A549 (cell line): Measurements from ENCODE around the gene ATP6AP2. TPM values are rescaled to one million over a fixed set of nuclear protein-coding genes. Genes with fewer than 3 reads are reported as not detected.

Experiments
- ATAC-seq, 2 experiments: fragments of 200-7000 bp in 1 of 2; fragments of >200 bp in 1 of 2; cut with Nextera tagmentation in 1 of 2; cut with Tn5 transposase in 1 of 2; 3 replicates each; pipeline versions ENCODE4 v1.8.0 to v1.9.1; 2018 to 2020; ENCODE audit warnings: mild to moderate bottlenecking in 1 of 2, moderate library complexity in 1 of 2
- CTCF ChIA-PET: fragments of 300-600 bp; sonication (Branson Sonifier 250); formaldehyde crosslinking; extraction: SDS; loops from one replicate; lab custom pipeline; 2021; ENCODE audit warnings: antibody characterized with exemption, inconsistent platforms; lab: Yijun Ruan, JAX
- POLR2A ChIA-PET: fragments of 350-600 bp; formaldehyde crosslinking; extraction: SDS; loops from one replicate; lab custom pipeline; 2021; ENCODE audit warnings: antibody characterized with exemption, inconsistent platforms; lab: Yijun Ruan, JAX
- DNase-seq, 2 experiments: peaks; one replicate each; pipeline versions ENCODE4 v3.0.0 to v3.0.0-alpha.2; 2011 to 2016; ENCODE audit warnings: low read depth in 1 of 2, low spot score in 1 of 2
- FAIRE-seq: peaks from 2 replicates; lab custom pipeline; 2011; peaks lifted over from hg19 to GRCh38; lab: Jason Lieb, UNC
- H3K27ac ChIP-seq, 2 experiments: fragments of >200 bp; sonication (Bioruptor Twin); formaldehyde crosslinking; 3 replicates each; pipeline ENCODE4 v1.5.1; 2016 to 2017
- H3K4me1 ChIP-seq: fragments of >200 bp; sonication (Bioruptor Twin); formaldehyde crosslinking; 3 replicates; pipeline ENCODE4 v1.6.1; 2016
- H3K4me2 ChIP-seq: fragments of >200 bp; sonication (Bioruptor Twin); formaldehyde crosslinking; 3 replicates; pipeline ENCODE4 v1.6.1; 2016
- H3K4me3 ChIP-seq: fragments of >200 bp; sonication (Bioruptor Twin); formaldehyde crosslinking; 3 replicates; pipeline ENCODE4 v1.5.1; 2016
- H3K9me3 ChIP-seq: fragments of >200 bp; sonication (Bioruptor Twin); formaldehyde crosslinking; 3 replicates; pipeline ENCODE4 v1.6.1; 2016
- CHD2 ChIP-seq: fragments of 150-350 bp; IDR thresholded peaks from 2 replicates; pipeline ENCODE4 v1.6.1; 2014; ENCODE audit warnings: low read length; ENCODE audit not compliant: partially characterized antibody
- EP300 ChIP-seq, 2 experiments: fragments of >200 bp; sonication (Bioruptor Twin); formaldehyde crosslinking; IDR thresholded peaks; 2 replicates in 1 of 2; 3 replicates in 1 of 2; pipeline ENCODE4 v1.6.1; 2016 to 2017
- ESRRA ChIP-seq: fragments of 150-350 bp; IDR thresholded peaks from 2 replicates; pipeline ENCODE4 v1.6.1; 2014; ENCODE audit warnings: mild to moderate bottlenecking, low read length, borderline replicate concordance
- FOXS1 ChIP-seq: fragments of 250-450 bp; sonication (Bioruptor Pico); IDR thresholded peaks from 2 replicates; pipeline ENCODE4 v1.5.0; 2020; ENCODE audit warnings: mild to moderate bottlenecking, moderate library complexity
- GATA3 ChIP-seq: IDR thresholded peaks from 2 replicates; pipeline ENCODE4 v1.6.1; 2012; ENCODE audit warnings: borderline replicate concordance
- HOXB13 ChIP-seq: fragments of 250-450 bp; sonication (Bioruptor Pico); IDR thresholded peaks from 2 replicates; pipeline ENCODE4 v1.5.0; 2020; ENCODE audit warnings: low read depth, mild to moderate bottlenecking, moderate library complexity
- HOXB5 ChIP-seq: fragments of 250-450 bp; sonication (Bioruptor Pico); IDR thresholded peaks from 2 replicates; pipeline ENCODE4 v1.5.0; 2020; ENCODE audit warnings: mild to moderate bottlenecking, moderate library complexity
- JUN ChIP-seq, 2 experiments: fragments of >200 bp; sonication (Bioruptor Twin); formaldehyde crosslinking; IDR thresholded peaks; 2 replicates in 1 of 2; 3 replicates in 1 of 2; pipeline ENCODE4 v1.6.1; 2016 to 2017
- MAFK ChIP-seq: fragments of 450-650 bp; IDR thresholded peaks from 2 replicates; pipeline ENCODE4 v1.6.1; 2014; ENCODE audit not compliant: partially characterized antibody
- MYC ChIP-seq: IDR thresholded peaks from 2 replicates; pipeline ENCODE4 v1.6.1; 2012; ENCODE audit warnings: mild to moderate bottlenecking, inconsistent platforms, low read length, improper control_type of control experiment, borderline replicate concordance
- NPAS2 ChIP-seq: fragments of 250-450 bp; sonication (Bioruptor Pico); IDR thresholded peaks from 2 replicates; pipeline ENCODE4 v1.8.0; 2022; ENCODE audit warnings: mild to moderate bottlenecking, moderate library complexity, borderline replicate concordance
- POLR2AphosphoS2 ChIP-seq: conservative IDR thresholded peaks from 2 replicates; pipeline ENCODE4 v1.6.1; 2012; ENCODE audit warnings: low read length, improper control_type of control experiment, inconsistent platforms
- RNF2 ChIP-seq: fragments of 200-600 bp; sonication (generic); IDR thresholded peaks from 2 replicates; pipeline ENCODE4 v1.6.1; 2016; ENCODE audit warnings: low read depth, mild to moderate bottlenecking, antibody characterized with exemption, moderate library complexity, borderline replicate concordance
- SMC3 ChIP-seq: fragments of >200 bp; sonication (Bioruptor Twin); formaldehyde crosslinking; IDR thresholded peaks from 3 replicates; pipeline ENCODE4 v1.6.1; 2018; ENCODE audit warnings: inconsistent platforms
- ZSCAN20 ChIP-seq: fragments of 250-450 bp; sonication (Bioruptor Pico); IDR thresholded peaks from 2 replicates; pipeline ENCODE4 v1.8.0; 2022; ENCODE audit warnings: mild to moderate bottlenecking, moderate library complexity
- WGBS: methylation state at CpG from one replicate; pipeline ENCODE4 v1.1.6; 2017; ENCODE audit errors: missing lambda C conversion rate; 5-methylcytosine and 5-hydroxymethylcytosine counted together
- polyA plus RNA-seq, 4 experiments: library from polyadenylated mRNA; depleted of rRNA in 3 of 4; stranded (reverse); fragments of >200 nt; fragmentation: RNase III in 1 of 4; extraction: RNeasy Plus Mini Kit Qiagen cat#74134 plus additional on column Dnase treatment in 1 of 4; gene quantifications; 2 replicates in 3 of 4; 3 replicates in 1 of 4; pipeline ENCODE4 v1.2.3, GENCODE V29; 2011 to 2017
- TF ChIP-seq, protein P1 (sequence below): fragments of 200-600 bp; sonication (generic); IDR thresholded peaks from 2 replicates; pipeline ENCODE4 v1.6.1; 2016; ENCODE audit warnings: antibody characterized with exemption, mild to moderate bottlenecking, moderate library complexity
- TF ChIP-seq, protein P2 (sequence below): fragments of >200 bp; sonication (Bioruptor Twin); formaldehyde crosslinking; IDR thresholded peaks from 2 replicates; pipeline ENCODE4 v1.6.1; 2016
- TF ChIP-seq, protein P3 (sequence below): IDR thresholded peaks from 2 replicates; pipeline ENCODE4 v1.6.1; 2012; ENCODE audit warnings: low read depth, borderline replicate concordance
- TF ChIP-seq, protein P4 (sequence below): fragments of 250-450 bp; sonication (Bioruptor Pico); IDR thresholded peaks from 2 replicates; pipeline ENCODE4 v1.5.0; 2021; ENCODE audit warnings: mild to moderate bottlenecking, moderate library complexity, borderline replicate concordance

ATP6AP2 gene
- polyA plus RNA-seq, 2 of the 4 experiments (the other 2 are of a cell fraction), result 133 to 202 TPM

DNA sequence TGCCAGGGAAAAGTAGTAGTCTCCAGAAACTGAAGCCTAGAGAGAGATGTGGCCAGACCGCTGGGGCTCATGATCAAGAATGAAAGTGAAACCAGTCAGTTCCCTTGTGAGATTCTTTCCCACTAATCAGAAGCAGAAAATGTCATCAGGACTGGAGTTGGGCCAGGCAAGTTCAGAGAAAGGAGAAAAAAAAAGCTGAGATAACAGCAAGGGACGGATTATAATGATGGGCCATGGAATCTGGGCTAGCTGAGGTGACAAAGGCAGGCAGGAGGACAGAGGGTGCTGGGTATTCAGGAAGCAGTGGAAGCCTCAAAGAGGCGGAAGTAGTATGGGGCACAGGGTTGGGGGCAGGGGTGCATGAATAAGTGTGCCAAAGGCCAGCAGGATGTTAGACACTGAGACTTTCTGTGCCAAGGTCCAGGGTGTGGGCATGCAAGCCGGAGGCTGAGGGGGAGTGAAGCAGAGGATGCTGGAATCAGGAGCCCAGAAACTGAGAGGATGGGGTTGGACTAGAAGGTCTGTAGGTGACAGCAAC, 64.1 kb downstream of the ATP6AP2 start (continued):
- TF ChIP-seq, protein P1, sequence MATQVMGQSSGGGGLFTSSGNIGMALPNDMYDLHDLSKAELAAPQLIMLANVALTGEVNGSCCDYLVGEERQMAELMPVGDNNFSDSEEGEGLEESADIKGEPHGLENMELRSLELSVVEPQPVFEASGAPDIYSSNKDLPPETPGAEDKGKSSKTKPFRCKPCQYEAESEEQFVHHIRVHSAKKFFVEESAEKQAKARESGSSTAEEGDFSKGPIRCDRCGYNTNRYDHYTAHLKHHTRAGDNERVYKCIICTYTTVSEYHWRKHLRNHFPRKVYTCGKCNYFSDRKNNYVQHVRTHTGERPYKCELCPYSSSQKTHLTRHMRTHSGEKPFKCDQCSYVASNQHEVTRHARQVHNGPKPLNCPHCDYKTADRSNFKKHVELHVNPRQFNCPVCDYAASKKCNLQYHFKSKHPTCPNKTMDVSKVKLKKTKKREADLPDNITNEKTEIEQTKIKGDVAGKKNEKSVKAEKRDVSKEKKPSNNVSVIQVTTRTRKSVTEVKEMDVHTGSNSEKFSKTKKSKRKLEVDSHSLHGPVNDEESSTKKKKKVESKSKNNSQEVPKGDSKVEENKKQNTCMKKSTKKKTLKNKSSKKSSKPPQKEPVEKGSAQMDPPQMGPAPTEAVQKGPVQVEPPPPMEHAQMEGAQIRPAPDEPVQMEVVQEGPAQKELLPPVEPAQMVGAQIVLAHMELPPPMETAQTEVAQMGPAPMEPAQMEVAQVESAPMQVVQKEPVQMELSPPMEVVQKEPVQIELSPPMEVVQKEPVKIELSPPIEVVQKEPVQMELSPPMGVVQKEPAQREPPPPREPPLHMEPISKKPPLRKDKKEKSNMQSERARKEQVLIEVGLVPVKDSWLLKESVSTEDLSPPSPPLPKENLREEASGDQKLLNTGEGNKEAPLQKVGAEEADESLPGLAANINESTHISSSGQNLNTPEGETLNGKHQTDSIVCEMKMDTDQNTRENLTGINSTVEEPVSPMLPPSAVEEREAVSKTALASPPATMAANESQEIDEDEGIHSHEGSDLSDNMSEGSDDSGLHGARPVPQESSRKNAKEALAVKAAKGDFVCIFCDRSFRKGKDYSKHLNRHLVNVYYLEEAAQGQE, result no peak
- TF ChIP-seq RNF2 (no peak), ZSCAN20 (no peak)
- TF ChIP-seq, protein P2, sequence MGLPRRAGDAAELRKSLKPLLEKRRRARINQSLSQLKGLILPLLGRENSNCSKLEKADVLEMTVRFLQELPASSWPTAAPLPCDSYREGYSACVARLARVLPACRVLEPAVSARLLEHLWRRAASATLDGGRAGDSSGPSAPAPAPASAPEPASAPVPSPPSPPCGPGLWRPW, result no peak
- TF ChIP-seq, protein P3, sequence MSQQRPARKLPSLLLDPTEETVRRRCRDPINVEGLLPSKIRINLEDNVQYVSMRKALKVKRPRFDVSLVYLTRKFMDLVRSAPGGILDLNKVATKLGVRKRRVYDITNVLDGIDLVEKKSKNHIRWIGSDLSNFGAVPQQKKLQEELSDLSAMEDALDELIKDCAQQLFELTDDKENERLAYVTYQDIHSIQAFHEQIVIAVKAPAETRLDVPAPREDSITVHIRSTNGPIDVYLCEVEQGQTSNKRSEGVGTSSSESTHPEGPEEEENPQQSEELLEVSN, result no peak

DNA sequence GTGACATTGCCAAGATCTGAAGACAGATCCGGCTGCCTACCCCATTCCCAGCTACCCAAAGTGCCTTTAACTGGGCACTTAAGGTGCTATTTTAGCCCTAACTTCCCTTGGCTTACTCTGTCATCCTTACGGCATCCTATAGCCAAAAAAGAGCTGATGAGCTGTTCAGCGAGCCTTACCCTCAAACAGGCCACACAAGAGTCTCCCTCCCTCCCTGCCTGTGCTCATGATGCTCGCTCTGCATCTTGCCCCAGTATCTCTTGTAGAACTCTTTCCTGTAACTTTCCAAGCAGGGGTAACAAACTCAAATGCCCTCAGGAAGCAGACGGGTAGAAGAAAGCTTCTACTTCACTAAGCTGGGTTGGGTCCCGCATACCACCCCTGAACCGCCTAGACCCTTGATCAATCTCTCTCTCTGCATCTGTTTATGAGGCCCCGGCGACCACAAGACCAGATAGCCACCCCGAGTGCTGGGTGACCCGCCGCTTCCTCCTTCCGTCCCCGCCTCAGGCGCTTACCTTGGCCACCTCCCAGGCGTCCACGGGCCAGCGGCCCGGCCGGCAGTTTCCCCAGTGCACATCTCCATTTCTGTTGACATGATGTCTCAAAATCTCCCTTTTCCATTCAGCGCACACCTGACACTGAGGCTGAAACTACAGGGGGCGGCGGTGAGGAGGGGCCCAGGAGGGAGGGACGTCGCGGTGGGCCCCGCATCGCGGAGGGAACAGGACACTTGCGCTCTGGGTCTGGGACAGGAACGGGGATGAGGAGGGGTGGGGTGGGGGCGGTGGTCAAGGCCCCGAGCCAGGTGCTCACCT, 65.9 kb downstream of the ATP6AP2 start:
- no peak for TF ChIP-seq EP300 (IDR thresholded peaks at IDR 0.05)
- TF ChIP-seq SMC3, result no peak
- no peak for TF ChIP-seq JUN (IDR thresholded peaks at IDR 0.05)
- TF ChIP-seq POLR2AphosphoS2, result no peak
- no peak for TF ChIP-seq MYC
- TF ChIP-seq NPAS2 (CRISPR knock-in tag), result no peak
- no peak for TF ChIP-seq ESRRA
- no peaks in the 10 kb centered on the region for H3K9me3 ChIP-seq
- peaks cover 19% of the 10 kb centered on the region for H3K4me1 ChIP-seq
- peak overlapping the region; percentile 97 for H3K4me2 ChIP-seq
- ChIA-PET CTCF (interaction anchor here (1.0 to 2.1 kb wide), 2 partner anchors 17 to 147 kb away, joined by 4 to 10 read pairs; no protein-coding TSS in a partner anchor), POLR2A (interaction anchor here (0.7 to 1.4 kb wide), 2 partner anchors 438 to 837 kb away, joined by 3 to 5 read pairs; no protein-coding TSS in a partner anchor)
- peak overlapping the region; percentile 86 to 96 for H3K27ac ChIP-seq
- peak; percentile 60 to 64 for ATAC-seq
- WGBS, result 1% methylated on average over 24 of the region's 33 CpGs
- DNase-seq, result peak; percentile 10 to 18
- FAIRE-seq, result peak; percentile 63
- peak overlapping the region; percentile 97 for H3K4me3 ChIP-seq

DNA sequence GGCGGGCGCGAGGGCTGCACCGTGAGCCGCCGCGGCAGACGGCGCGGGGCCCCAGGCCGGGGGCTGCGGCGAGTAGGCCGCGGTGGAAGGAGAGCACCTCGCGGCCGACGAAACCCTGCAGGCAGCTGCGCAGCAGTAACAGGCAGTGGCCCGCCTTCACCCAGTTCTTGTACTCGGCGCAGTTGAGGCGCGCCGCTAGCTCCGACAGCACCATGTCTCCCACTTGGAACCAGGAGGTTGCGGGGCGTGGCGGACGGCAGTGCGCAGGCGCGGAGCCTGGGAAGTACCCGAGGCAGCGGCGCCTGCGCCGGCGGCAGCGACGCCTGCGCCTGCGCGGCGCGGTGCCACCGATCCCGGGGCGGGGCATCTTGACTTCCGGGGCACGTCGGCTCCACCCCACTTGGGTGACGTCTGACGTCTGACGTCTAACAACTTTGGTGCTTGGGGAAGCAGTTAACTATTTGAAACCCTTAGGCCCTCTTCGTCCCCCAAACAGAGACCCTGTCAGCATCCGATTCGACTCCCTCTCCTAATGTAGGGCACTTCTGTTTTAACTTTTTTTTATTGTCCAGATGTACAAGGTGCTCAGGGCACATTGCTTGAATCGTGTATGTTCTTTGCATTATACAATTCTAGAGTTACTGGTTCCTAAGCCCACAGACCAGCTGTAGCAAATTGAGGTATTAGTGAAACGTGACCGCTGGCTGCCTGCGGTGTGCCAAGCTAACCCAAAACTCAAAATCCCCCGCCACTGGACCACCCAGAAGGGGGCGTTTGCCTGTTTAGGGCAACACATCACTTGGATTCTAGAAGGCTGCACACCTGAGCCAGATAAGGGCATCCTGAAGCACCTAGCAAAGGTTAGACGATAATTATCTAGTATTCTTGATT, 66.8 kb downstream of the ATP6AP2 start, which contains the start of gene CXorf38:
TSS of gene CXorf38 (minus strand) at position 255 of the 891 bp plus-strand sequence. CDS start at position 214, 41 bp downstream.
- peak within 1 kb of the TSS; percentile 97 for H3K4me2 ChIP-seq
- H3K4me3 ChIP-seq, result peak within 1 kb of the TSS; percentile 97
- 5% methylated on average over 9 of the region's 66 CpGs for WGBS
- H3K27ac ChIP-seq, result peak within 1 kb of the TSS; percentile 86 to 96
- peaks cover 19% of the 10 kb centered on the region for H3K4me1 ChIP-seq
- POLR2A ChIA-PET, result interaction anchor here (1.4 kb wide), 1 partner anchor 437 kb away, joined by 3 read pairs; no protein-coding TSS in a partner anchor
- DNase-seq (peak; percentile 69 to 91), ATAC-seq (peak; percentile 84 to 92), FAIRE-seq (no peak)
- CTCF ChIA-PET, result interaction anchor here (1.0 to 2.1 kb wide), 2 partner anchors 16 to 147 kb away, joined by 4 to 10 read pairs; no protein-coding TSS in a partner anchor
- H3K9me3 ChIP-seq, result no peaks in the 10 kb centered on the region
- TF ChIP-seq ESRRA, result no peak
- TF ChIP-seq, protein P2, result no peak
- TF ChIP-seq, protein P4, sequence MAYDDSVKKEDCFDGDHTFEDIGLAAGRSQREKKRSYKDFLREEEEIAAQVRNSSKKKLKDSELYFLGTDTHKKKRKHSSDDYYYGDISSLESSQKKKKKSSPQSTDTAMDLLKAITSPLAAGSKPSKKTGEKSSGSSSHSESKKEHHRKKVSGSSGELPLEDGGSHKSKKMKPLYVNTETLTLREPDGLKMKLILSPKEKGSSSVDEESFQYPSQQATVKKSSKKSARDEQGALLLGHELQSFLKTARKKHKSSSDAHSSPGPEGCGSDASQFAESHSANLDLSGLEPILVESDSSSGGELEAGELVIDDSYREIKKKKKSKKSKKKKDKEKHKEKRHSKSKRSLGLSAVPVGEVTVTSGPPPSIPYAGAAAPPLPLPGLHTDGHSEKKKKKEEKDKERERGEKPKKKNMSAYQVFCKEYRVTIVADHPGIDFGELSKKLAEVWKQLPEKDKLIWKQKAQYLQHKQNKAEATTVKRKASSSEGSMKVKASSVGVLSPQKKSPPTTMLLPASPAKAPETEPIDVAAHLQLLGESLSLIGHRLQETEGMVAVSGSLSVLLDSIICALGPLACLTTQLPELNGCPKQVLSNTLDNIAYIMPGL (CRISPR knock-in tag), result no peak
- TF ChIP-seq GATA3, result no peak
- peak in 1 of 2 experiments; percentile 64; a peak in 2 of 5 replicates for TF ChIP-seq JUN (IDR thresholded peaks at IDR 0.05)
- TF ChIP-seq HOXB5 (CRISPR knock-in tag), result no peak
- no peak for TF ChIP-seq FOXS1 (CRISPR knock-in tag)
- no peak for TF ChIP-seq HOXB13
- TF ChIP-seq CHD2, result no peak
- no peak for TF ChIP-seq MAFK
